ENCODE results near the gene SLC27A5. TPM values are rescaled to one million over a fixed set of nuclear protein-coding genes. Genes with fewer than 3 reads are reported as not detected.
"Not testable (repeated sequence)": the region's sequence is repeated elsewhere in the genome, so short reads cannot be mapped to it uniquely, and the experiment has no call there.

The SLC27A5 gene
- total and polyA plus RNA-seq, 10 donors, result 6.0 to 26.8 (median 8.6) TPM

DNA sequence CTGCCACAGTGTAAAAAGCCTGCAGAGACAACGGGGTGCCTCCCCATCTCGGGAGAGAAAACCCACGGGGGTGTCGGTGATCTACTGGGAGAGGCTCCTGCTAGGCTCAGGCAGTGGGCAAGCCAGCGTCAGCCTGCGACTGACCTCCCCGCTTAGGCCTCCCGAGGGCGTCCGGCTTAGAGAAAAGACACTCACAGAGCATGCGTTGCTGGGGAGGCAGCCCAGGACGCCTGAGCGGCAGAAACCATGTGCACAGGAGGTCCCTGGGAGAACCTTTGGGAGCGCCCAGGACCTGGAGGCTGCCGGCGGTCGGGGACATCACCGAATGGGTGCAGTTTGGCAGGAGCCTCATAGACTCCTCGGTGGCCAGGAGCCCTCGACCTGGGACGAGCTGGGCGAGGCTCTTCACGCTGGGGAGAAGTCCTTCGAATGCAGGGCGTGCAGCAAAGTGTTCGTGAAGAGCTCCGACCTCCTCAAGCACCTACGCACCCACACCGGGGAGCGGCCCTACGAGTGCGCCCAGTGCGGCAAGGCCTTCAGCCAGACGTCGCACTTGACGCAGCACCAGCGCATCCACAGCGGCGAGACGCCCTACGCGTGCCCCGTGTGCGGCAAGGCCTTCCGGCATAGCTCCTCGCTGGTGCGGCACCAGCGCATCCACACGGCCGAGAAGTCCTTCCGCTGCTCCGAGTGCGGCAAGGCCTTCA is 40.8 kb downstream of the SLC27A5 start:
- H3K27ac ChIP-seq; DNase-seq; intact Hi-C loops (cut with DNase I; ENCODE audit: low total_unique reads); H3K9me3 ChIP-seq; H3K27me3 ChIP-seq (replicated peaks in 1 of 7); H3K4me3 ChIP-seq: not testable (repeated sequence)
- TF ChIP-seq POLR2AphosphoS5 (IDR thresholded peaks at IDR 0.05), result peak in 1 of 3 donors; percentile 30
- peaks cover 16 to 39% (median 30%) of the 10 kb centered on the region in 6 donors for H3K4me1 ChIP-seq
- 90 to 98% (median 97%) methylated on average over 14 to 41 of the region's 53 CpGs for WGBS, 5 donors
- peaks cover 0 to 49% (median 40%) of the 10 kb centered on the region in 6 donors for H3K36me3 ChIP-seq

DNA sequence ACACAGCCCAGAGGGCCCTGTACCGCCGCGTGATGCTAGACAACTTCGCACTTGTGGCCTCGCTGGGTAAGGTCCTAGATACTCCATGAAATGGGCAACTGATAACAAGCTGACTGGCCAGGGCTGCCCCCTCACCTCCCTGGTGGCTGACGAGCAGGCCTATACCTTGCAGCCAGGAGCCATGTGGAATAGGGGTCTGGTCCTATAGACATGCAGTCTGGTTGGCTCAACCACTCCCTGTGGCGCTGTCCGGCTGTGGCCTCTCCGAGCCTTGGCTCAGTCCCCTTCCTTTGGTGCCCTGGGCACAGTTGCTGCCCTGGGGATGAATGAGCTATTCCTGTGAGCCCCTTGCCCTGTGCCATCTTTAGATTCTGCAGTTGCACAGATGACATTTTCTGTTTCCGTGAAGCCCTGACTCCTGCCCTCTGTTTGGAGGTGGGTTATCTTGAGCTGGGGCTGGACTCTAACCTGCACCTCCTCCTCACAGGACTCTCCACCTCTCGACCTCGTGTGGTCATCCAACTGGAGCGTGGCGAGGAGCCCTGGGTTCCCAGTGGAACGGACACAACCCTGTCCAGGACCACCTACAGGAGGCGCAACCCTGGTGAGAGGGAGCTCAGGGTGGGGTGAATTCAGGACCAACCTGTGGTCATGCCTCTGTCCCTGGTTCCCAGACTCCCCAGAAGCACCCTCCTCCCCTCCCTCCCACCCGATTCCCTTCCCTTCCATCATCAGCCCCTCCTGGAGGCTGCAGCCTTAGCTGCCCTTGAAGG is 42.4 kb downstream of the SLC27A5 start:
- WGBS, 5 donors, result 92 to 95% (median 94%) methylated on average over 16 to 17 of the region's 17 CpGs
- DNase-seq, result no peak
- TF ChIP-seq POLR2A (IDR thresholded peaks at IDR 0.05) (no peak), POLR2AphosphoS5 (IDR thresholded peaks at IDR 0.05) (no peak)
- TF ChIP-seq, protein P1, sequence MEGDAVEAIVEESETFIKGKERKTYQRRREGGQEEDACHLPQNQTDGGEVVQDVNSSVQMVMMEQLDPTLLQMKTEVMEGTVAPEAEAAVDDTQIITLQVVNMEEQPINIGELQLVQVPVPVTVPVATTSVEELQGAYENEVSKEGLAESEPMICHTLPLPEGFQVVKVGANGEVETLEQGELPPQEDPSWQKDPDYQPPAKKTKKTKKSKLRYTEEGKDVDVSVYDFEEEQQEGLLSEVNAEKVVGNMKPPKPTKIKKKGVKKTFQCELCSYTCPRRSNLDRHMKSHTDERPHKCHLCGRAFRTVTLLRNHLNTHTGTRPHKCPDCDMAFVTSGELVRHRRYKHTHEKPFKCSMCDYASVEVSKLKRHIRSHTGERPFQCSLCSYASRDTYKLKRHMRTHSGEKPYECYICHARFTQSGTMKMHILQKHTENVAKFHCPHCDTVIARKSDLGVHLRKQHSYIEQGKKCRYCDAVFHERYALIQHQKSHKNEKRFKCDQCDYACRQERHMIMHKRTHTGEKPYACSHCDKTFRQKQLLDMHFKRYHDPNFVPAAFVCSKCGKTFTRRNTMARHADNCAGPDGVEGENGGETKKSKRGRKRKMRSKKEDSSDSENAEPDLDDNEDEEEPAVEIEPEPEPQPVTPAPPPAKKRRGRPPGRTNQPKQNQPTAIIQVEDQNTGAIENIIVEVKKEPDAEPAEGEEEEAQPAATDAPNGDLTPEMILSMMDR (IDR thresholded peaks at IDR 0.05 in 8 of 11, conservative IDR thresholded peaks at IDR 0.05 in 3 of 11), result no peak
- peaks cover 10 to 32% (median 21%) of the 10 kb centered on the region in 6 donors for H3K4me1 ChIP-seq
- H3K27me3 ChIP-seq (replicated peaks in 1 of 7), result no peaks in the 10 kb centered on the region
- intact Hi-C loops (cut with DNase I; ENCODE audit: low total_unique reads), result no loop called here
- no peaks in the 10 kb centered on the region for H3K9me3 ChIP-seq
- peaks cover 0 to 49% (median 40%) of the 10 kb centered on the region in 6 donors for H3K36me3 ChIP-seq
- no peak overlapping the region for H3K27ac ChIP-seq
- no peak overlapping the region for H3K4me3 ChIP-seq

GRCh38 chr19:58468216-58468839 is 43.5 kb downstream of the SLC27A5 start:
- Histone ChIP-seq H3K27me3 (replicated peaks in 1 of 7) (no peaks in the 10 kb centered on the region), H3K4me1 (peaks cover 10 to 35% (median 21%) of the 10 kb centered on the region in 6 donors), H3K36me3 (peaks cover 0 to 44% (median 38%) of the 10 kb centered on the region in 6 donors), H3K27ac (no peak overlapping the region), H3K9me3 (no peaks in the 10 kb centered on the region), H3K4me3 (peak overlapping the region in 1 of 8 donors; percentile 93)
- intact Hi-C loops (cut with DNase I; ENCODE audit: low total_unique reads), result no loop called here
- DNase-seq, result no peak
- TF ChIP-seq POLR2A (IDR thresholded peaks at IDR 0.05), result no peak
- TF ChIP-seq POLR2AphosphoS5 (IDR thresholded peaks at IDR 0.05), result no peak
- TF ChIP-seq, protein P1 (IDR thresholded peaks at IDR 0.05 in 8 of 11, conservative IDR thresholded peaks at IDR 0.05 in 3 of 11), result no peak
- 56 to 75% (median 66%) methylated on average over 5 of the region's 5 CpGs for WGBS, 5 donors

- intact Hi-C loops (cut with DNase I; ENCODE audit: low total_unique reads), result no loop called here
- Histone ChIP-seq H3K36me3 (peaks cover 0 to 30% (median 25%) of the 10 kb centered on the region in 6 donors), H3K4me1 (peaks cover 10 to 35% (median 21%) of the 10 kb centered on the region in 6 donors), H3K9me3 (no peaks in the 10 kb centered on the region), H3K27ac (peak within 1 kb of the TSS; percentile 65 to 92 (median 86)), H3K27me3 (replicated peaks in 1 of 7) (no peaks in the 10 kb centered on the region), H3K4me3 (peak within 1 kb of the TSS; percentile 93 to 100 (median 99))
- peak; percentile 99 for DNase-seq
- WGBS, 5 donors, result 0 to 1% (median 0%) methylated on average over 28 to 92 of the region's 92 CpGs
- TF ChIP-seq POLR2A (IDR thresholded peaks at IDR 0.05), result no peak
- TF ChIP-seq, protein P1 (IDR thresholded peaks at IDR 0.05 in 8 of 11, conservative IDR thresholded peaks at IDR 0.05 in 3 of 11), result peak in 2 of 11 experiments; percentile 10 to 33
- peak; percentile 86 to 92 (median 90) for TF ChIP-seq POLR2AphosphoS5 (IDR thresholded peaks at IDR 0.05)
Measured at GRCh38 chr19:58466760-58467589, 44.8 kb downstream of the SLC27A5 start, which contains the start of gene ZNF324. ZNF324 (plus strand) TSS chr19:58467080; CDS start chr19:58469186, 2,106 bp downstream.
